Panc1 (cell line): Measurements from ENCODE around the gene CDCA7L. TPM values are rescaled to one million over a fixed set of nuclear protein-coding genes. Genes with fewer than 3 reads are reported as not detected.

Experiments used
- ATAC-seq: fragments of 200-7000 bp; cut with Tn5 transposase; 2 replicates; pipeline ENCODE4 v1.9.1; 2020; ENCODE audit warnings: mild to moderate bottlenecking, moderate library complexity
- BruUV-seq: library from RNA; stranded (reverse); fragments of 400-500 nt; replicated peaks from 2 replicates; lab custom pipeline; 2021; lab: Mats Ljungman, UMichigan
- CTCF ChIA-PET: fragments of 300-600 bp; sonication (Branson Sonifier 250); formaldehyde crosslinking; loops from one replicate; lab custom pipeline; 2022; ENCODE audit warnings: antibody characterized with exemption; lab: Charles Lee
- POLR2A ChIA-PET: fragments of 300-600 bp; sonication (Branson Sonifier 250); formaldehyde crosslinking; loops from one replicate; lab custom pipeline; 2022; ENCODE audit warnings: antibody characterized with exemption; lab: Charles Lee
- DNase-seq: peaks from one replicate; pipeline ENCODE4 v3.0.0-alpha.2; 2010; ENCODE audit warnings: low read depth, low spot score
- H3K27ac ChIP-seq: 2 replicates; pipeline ENCODE4 v1.5.1; 2011; ENCODE audit warnings: mild to moderate bottlenecking, low read length, inconsistent platforms
- H3K27me3 ChIP-seq: fragments of 200-500 bp; sonication (Bioruptor generic); 2 replicates; pipeline ENCODE4 v1.6.0; 2014; ENCODE audit warnings: low read length, inconsistent platforms; ENCODE audit not compliant: control insufficient read depth, insufficient read depth
- H3K36me3 ChIP-seq: fragments of 200-500 bp; sonication (Bioruptor generic); 2 replicates; pipeline ENCODE4 v1.5.1; 2014; ENCODE audit warnings: inconsistent platforms, mild to moderate bottlenecking, low read length, moderate library complexity; ENCODE audit not compliant: control insufficient read depth, insufficient read depth
- H3K4me1 ChIP-seq: 2 replicates; pipeline ENCODE4 v1.5.1; 2011; ENCODE audit warnings: inconsistent platforms, mild to moderate bottlenecking, low read length, moderate library complexity; ENCODE audit not compliant: control insufficient read depth, insufficient read depth
- H3K4me3 ChIP-seq, 2 experiments: 2 replicates each; pipeline ENCODE4 v1.5.1; 2011 to 2012; ENCODE audit warnings: low read depth in 2 of 2, low read length in 2 of 2, mild to moderate bottlenecking in 2 of 2, inconsistent platforms in 1 of 2, moderate library complexity in 1 of 2
- H3K9me3 ChIP-seq: fragments of 200-500 bp; sonication (Bioruptor generic); 2 replicates; pipeline ENCODE4 v1.5.1; 2014; ENCODE audit warnings: low read depth, mild to moderate bottlenecking, inconsistent platforms, low read length, moderate library complexity; ENCODE audit not compliant: control insufficient read depth, insufficient read depth
- CTCF ChIP-seq: fragments of 450-650 bp; IDR thresholded peaks from 2 replicates; pipeline ENCODE4 v1.5.1; 2017; ENCODE audit warnings: mild to moderate bottlenecking
- POLR2AphosphoS5 ChIP-seq: IDR thresholded peaks from 2 replicates; pipeline ENCODE4 v1.6.1; 2012; ENCODE audit warnings: mild to moderate bottlenecking, low read depth, low read length, moderate library complexity
- REST ChIP-seq, 2 experiments: IDR thresholded peaks; 2 replicates each; pipeline ENCODE4 v1.6.1; 2011 to 2012; ENCODE audit warnings: low read depth in 2 of 2, control low read depth in 1 of 2, low read length in 1 of 2, mild to moderate bottlenecking in 1 of 2, moderate library complexity in 1 of 2; ENCODE audit not compliant: insufficient read depth in 1 of 2
- SIN3A ChIP-seq: IDR thresholded peaks from 2 replicates; pipeline ENCODE4 v1.6.1; 2012; ENCODE audit warnings: low read depth, mild to moderate bottlenecking, low read length, moderate library complexity, borderline replicate concordance; ENCODE audit not compliant: insufficient read depth
- TCF7L2 ChIP-seq: IDR thresholded peaks from 2 replicates; pipeline ENCODE4 v1.6.1; 2011; ENCODE audit warnings: mild to moderate bottlenecking, low read depth, low read length, inconsistent platforms
- in situ Hi-C: cut with HindIII; loops from 2 replicates; pipeline ENCODE4 v1.10.0; 2016; ENCODE audit warnings: low sequenced_read_pairs, low pct_unique_long_range_greater_than_20kb
- intact Hi-C: fragments of 100-400 bp; cut with micrococcal nuclease; formaldehyde crosslinking; loops from one replicate; pipeline ENCODE4 v1.10.0; 2022; ENCODE audit not compliant: unreplicated experiment
- total RNA-seq: library from RNA; stranded (reverse); gene quantifications from one replicate; pipeline ENCODE4 v1.2.1, GENCODE V29; 2021; ENCODE audit not compliant: unreplicated experiment

CDCA7L gene
- total RNA-seq, 1 experiment from 2014 or later, result 46.1 TPM

DNA sequence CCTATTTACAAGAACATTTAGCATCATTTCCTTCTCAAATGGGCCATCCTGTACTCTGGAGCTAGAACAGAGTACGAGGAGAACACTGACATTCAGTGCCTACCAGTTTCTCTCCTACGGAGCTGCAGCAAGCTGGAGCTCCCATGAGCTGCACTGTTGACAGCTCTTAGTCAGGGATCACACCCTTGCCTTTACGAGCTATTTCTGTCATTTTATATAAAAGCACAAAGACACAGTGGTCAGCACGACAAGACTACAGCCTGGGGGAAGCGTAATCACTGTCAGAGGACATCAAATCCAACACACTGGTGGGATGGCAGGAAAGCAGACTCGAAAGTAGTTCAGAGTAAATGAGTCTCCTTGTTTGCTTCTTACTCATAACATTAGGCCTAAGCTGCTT, 2.7 kb downstream of the CDCA7L start:
- H3K9me3 ChIP-seq, result no peaks in the 10 kb centered on the region
- ChIA-PET CTCF (no interaction called here), POLR2A (no interaction called here)
- no TSS peak for BruUV-seq
- H3K36me3 ChIP-seq, result no peaks in the 10 kb centered on the region; the same call in 1 of the 2 replicates
- no peak overlapping the region for H3K4me3 ChIP-seq
- no peak for DNase-seq
- peaks cover 27% of the 10 kb centered on the region for H3K4me1 ChIP-seq
- no peak overlapping the region for H3K27ac ChIP-seq
- no peaks in the 10 kb centered on the region for H3K27me3 ChIP-seq
- no peak for ATAC-seq
- intact Hi-C loops (no loop called here), in situ Hi-C loops (no loop called here)
- no peak for TF ChIP-seq SIN3A
- no peak for TF ChIP-seq POLR2AphosphoS5
- no peak for TF ChIP-seq REST (IDR thresholded peaks at IDR 0.05; ENCODE audit: insufficient read depth in 1 of 2, low read depth in 2 of 2, low read length in 1 of 2)
- no peak for TF ChIP-seq TCF7L2
- TF ChIP-seq CTCF, result no peak

DNA sequence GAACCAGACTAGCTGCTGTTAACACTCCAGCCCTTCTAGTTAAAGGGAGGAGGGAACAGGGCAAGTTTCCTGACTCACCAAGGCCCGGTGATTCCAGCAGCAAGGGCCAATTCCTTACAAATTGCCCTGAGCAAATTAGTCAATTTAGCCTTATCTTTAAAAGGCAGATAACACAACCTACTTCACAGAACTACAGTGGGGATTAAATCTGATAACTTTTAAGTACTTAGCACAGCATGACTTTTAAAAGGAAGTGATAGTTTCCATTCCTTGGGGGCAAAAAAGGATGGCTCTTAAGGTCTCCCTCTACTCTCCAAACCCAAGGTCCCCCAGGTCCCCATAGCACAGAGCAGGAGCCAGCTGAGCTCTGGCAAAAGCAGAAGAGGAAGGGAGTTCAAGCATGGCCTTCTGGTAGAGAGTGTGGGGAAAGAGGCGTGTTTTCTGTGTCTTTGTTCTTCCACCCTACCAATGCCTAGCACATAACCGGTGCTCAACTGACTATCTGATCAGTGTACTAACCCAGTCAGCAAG, 4.0 kb downstream of the CDCA7L start:
- TF ChIP-seq REST (IDR thresholded peaks at IDR 0.05; ENCODE audit: insufficient read depth in 1 of 2, low read depth in 2 of 2, low read length in 1 of 2), result no peak
- peak; percentile 57 for TF ChIP-seq TCF7L2
- intact Hi-C loops (no loop called here), in situ Hi-C loops (no loop called here)
- Histone ChIP-seq H3K4me3 (no peak overlapping the region), H3K27me3 (no peaks in the 10 kb centered on the region), H3K36me3 (no peaks in the 10 kb centered on the region; the same call in 1 of the 2 replicates), H3K27ac (no peak overlapping the region), H3K4me1 (peaks cover 27% of the 10 kb centered on the region), H3K9me3 (no peaks in the 10 kb centered on the region)
- CTCF ChIA-PET, result no interaction called here
- DNase-seq (no peak), ATAC-seq (no peak)
- POLR2A ChIA-PET, result no interaction called here
- no TSS peak for BruUV-seq
